ENCODE results near the gene BROX. TPM values are rescaled to one million over a fixed set of nuclear protein-coding genes. Genes with fewer than 3 reads are reported as not detected.

The BROX gene, protein sequence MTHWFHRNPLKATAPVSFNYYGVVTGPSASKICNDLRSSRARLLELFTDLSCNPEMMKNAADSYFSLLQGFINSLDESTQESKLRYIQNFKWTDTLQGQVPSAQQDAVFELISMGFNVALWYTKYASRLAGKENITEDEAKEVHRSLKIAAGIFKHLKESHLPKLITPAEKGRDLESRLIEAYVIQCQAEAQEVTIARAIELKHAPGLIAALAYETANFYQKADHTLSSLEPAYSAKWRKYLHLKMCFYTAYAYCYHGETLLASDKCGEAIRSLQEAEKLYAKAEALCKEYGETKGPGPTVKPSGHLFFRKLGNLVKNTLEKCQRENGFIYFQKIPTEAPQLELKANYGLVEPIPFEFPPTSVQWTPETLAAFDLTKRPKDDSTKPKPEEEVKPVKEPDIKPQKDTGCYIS
- 49.8 TPM for total RNA-seq (2021; ENCODE audit: unreplicated experiment)
- 13.9 TPM for polyA plus RNA-seq (2012; ENCODE audit: insufficient read length)
- Bru-seq, nascent RNA = percentile 89 among the genes with signal in this experiment
- percentile 90 among the genes with signal in this experiment for BruChase-seq, experiment 1, labeled RNA remaining after a 2-hour chase
- BruChase-seq, experiment 2, labeled RNA remaining after a 6-hour chase = percentile 96 among the genes with signal in this experiment
- long read RNA-seq, full-length matches to known transcripts = 49 of 105 reads
- long read RNA-seq, partial matches to known transcripts = 14 of 105 reads
- long read RNA-seq, other reads (novel, unspliced or antisense) = 42 of 105 reads

- Histone ChIP-seq H3K4me1 (ENCODE audit: control insufficient read depth, insufficient read depth, low read length) (peaks cover 9% of the 10 kb centered on the region), H3K36me3 (ENCODE audit: control insufficient read depth, insufficient read depth, low read length) (peaks cover 10% of the 10 kb centered on the region), H3K9me3 (ENCODE audit: control insufficient read depth, insufficient read depth, low read depth, low read length) (no peaks in the 10 kb centered on the region), H3K27ac (ENCODE audit: low read length) (peak within 1 kb of the TSS; percentile 100), H3K4me3 (ENCODE audit: low read depth in 2 of 2, low read length in 2 of 2) (peak within 1 kb of the TSS; percentile 80 to 100), H3K27me3 (ENCODE audit: control insufficient read depth, insufficient read depth, low read length) (no peaks in the 10 kb centered on the region)
- peak; percentile 36 for DNase-seq (ENCODE audit: low read depth, low spot score)
- TSS peak; percentile 80 for BruUV-seq (replicated peaks)
- ChIA-PET POLR2A (interaction anchor here (0.7 kb wide), 1 partner anchor 1722 kb away, joined by 3 read pairs; the partner anchor contains the start of gene WDR26), CTCF (interaction anchor here (0.6 kb wide), 1 partner anchor 42 kb away, joined by 4 read pairs; no protein-coding TSS in a partner anchor)
- intact Hi-C loops (cut with micrococcal nuclease; ENCODE audit: unreplicated experiment) = loop anchor here (5.0 kb wide), 1 partner anchor 245 kb away; no protein-coding TSS in a partner anchor
- in situ Hi-C loops (cut with HindIII; ENCODE audit: low pct_unique_long_range_greater_than_20kb, low sequenced_read_pairs) = no loop called here
- TF ChIP-seq, protein P1, sequence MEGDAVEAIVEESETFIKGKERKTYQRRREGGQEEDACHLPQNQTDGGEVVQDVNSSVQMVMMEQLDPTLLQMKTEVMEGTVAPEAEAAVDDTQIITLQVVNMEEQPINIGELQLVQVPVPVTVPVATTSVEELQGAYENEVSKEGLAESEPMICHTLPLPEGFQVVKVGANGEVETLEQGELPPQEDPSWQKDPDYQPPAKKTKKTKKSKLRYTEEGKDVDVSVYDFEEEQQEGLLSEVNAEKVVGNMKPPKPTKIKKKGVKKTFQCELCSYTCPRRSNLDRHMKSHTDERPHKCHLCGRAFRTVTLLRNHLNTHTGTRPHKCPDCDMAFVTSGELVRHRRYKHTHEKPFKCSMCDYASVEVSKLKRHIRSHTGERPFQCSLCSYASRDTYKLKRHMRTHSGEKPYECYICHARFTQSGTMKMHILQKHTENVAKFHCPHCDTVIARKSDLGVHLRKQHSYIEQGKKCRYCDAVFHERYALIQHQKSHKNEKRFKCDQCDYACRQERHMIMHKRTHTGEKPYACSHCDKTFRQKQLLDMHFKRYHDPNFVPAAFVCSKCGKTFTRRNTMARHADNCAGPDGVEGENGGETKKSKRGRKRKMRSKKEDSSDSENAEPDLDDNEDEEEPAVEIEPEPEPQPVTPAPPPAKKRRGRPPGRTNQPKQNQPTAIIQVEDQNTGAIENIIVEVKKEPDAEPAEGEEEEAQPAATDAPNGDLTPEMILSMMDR (IDR thresholded peaks at IDR 0.05) = no peak
- TF ChIP-seq SIN3A (IDR thresholded peaks at IDR 0.05; ENCODE audit: borderline replicate concordance, insufficient read depth, low read depth, low read length) (no peak; the same call in 1 of the 2 replicates), TCF7L2 (IDR thresholded peaks at IDR 0.05; ENCODE audit: low read depth, low read length) (no peak), POLR2AphosphoS5 (IDR thresholded peaks at IDR 0.05; ENCODE audit: low read depth, low read length) (peak; percentile 53; the same call in 1 of the 2 replicates), REST (IDR thresholded peaks at IDR 0.05; ENCODE audit: insufficient read depth in 1 of 2, low read depth in 2 of 2, low read length in 1 of 2) (no peak)
- ATAC-seq = peak; percentile 93
Measured at GRCh38 chr1:222712253-222713090, at the start of gene BROX, which contains the start of gene AIDA. Gene BROX (plus strand): TSS chr1:222712564. CDS start chr1:222715700, 3,136 bp downstream. Gene AIDA (minus strand): TSS chr1:222712491. CDS start chr1:222712317, 174 bp downstream.

GRCh38 chr1:222663431-222663934 lies 48.9 kb upstream of the BROX start:
- POLR2A ChIA-PET = no interaction called here
- intact Hi-C loops (cut with micrococcal nuclease; ENCODE audit: unreplicated experiment) = no loop called here
- Histone ChIP-seq H3K27me3 (ENCODE audit: control insufficient read depth, insufficient read depth, low read length) (no peaks in the 10 kb centered on the region), H3K4me1 (ENCODE audit: control insufficient read depth, insufficient read depth, low read length) (no peaks in the 10 kb centered on the region), H3K9me3 (ENCODE audit: control insufficient read depth, insufficient read depth, low read depth, low read length) (no peaks in the 10 kb centered on the region), H3K4me3 (ENCODE audit: low read depth in 2 of 2, low read length in 2 of 2) (no peak overlapping the region), H3K27ac (ENCODE audit: low read length) (no peak overlapping the region), H3K36me3 (ENCODE audit: control insufficient read depth, insufficient read depth, low read length) (peaks cover 57% of the 10 kb centered on the region)
- no peak for ATAC-seq
- CTCF ChIA-PET = no interaction called here
- no peak for DNase-seq (ENCODE audit: low read depth, low spot score)
- no TSS peak for BruUV-seq (replicated peaks)
- TF ChIP-seq POLR2AphosphoS5 (IDR thresholded peaks at IDR 0.05; ENCODE audit: low read depth, low read length) (no peak), REST (IDR thresholded peaks at IDR 0.05; ENCODE audit: insufficient read depth in 1 of 2, low read depth in 2 of 2, low read length in 1 of 2) (no peak), TCF7L2 (IDR thresholded peaks at IDR 0.05; ENCODE audit: low read depth, low read length) (no peak), SIN3A (IDR thresholded peaks at IDR 0.05; ENCODE audit: borderline replicate concordance, insufficient read depth, low read depth, low read length) (no peak)
- TF ChIP-seq, protein P1 (IDR thresholded peaks at IDR 0.05) = no peak
- in situ Hi-C loops (cut with HindIII; ENCODE audit: low pct_unique_long_range_greater_than_20kb, low sequenced_read_pairs) = no loop called here
